GM23338 (cell line): ENCODE measurements around the gene TAP1. TPM values are rescaled to one million over a fixed set of nuclear protein-coding genes. Genes with fewer than 3 reads are reported as not detected.

Experiments
- ATAC-seq: fragments of 200-7000 bp; cut with Tn5 transposase; 3 replicates; pipeline ENCODE4 v1.9.1; 2020
- DNase-seq: peaks from one replicate; pipeline ENCODE4 v3.0.0-alpha.2; 2015; ENCODE audit warnings: low spot score
- H2AFZ ChIP-seq: fragments of 200-600 bp; sonication (generic); 2 replicates; pipeline ENCODE4 v1.8.0; 2016; ENCODE audit warnings: antibody characterized with exemption, mild to moderate bottlenecking, moderate library complexity
- H3F3A ChIP-seq: fragments of 200-600 bp; sonication (generic); replicated peaks from 2 replicates; pipeline ENCODE4 v1.8.0; 2017; ENCODE audit warnings: antibody characterized with exemption, mixed run types, low read depth
- H3K27ac ChIP-seq: fragments of 200-600 bp; sonication (generic); 2 replicates; pipeline ENCODE4 v1.6.1; 2016; ENCODE audit warnings: low read depth
- H3K27me3 ChIP-seq: fragments of 200-600 bp; sonication (generic); 2 replicates; pipeline ENCODE4 v1.8.0; 2016; ENCODE audit warnings: mild to moderate bottlenecking, mixed run types, moderate library complexity; ENCODE audit not compliant: insufficient read depth
- H3K36me3 ChIP-seq: fragments of 200-600 bp; sonication (generic); 2 replicates; pipeline ENCODE4 v1.8.0; 2016; ENCODE audit warnings: mild to moderate bottlenecking; ENCODE audit not compliant: insufficient read depth
- H3K4me1 ChIP-seq: fragments of 200-600 bp; sonication (generic); 2 replicates; pipeline ENCODE4 v1.8.0; 2016; ENCODE audit warnings: mild to moderate bottlenecking, moderate library complexity; ENCODE audit not compliant: insufficient read depth
- H3K4me2 ChIP-seq: fragments of 200-600 bp; sonication (generic); 2 replicates; pipeline ENCODE4 v1.7.1; 2017; ENCODE audit warnings: mixed run types
- H3K4me3 ChIP-seq: fragments of 200-600 bp; sonication (generic); 2 replicates; pipeline ENCODE4 v1.6.1; 2016; ENCODE audit warnings: mixed run types
- H3K79me2 ChIP-seq: fragments of 200-600 bp; sonication (generic); replicated peaks from 2 replicates; pipeline ENCODE4 v1.8.0; 2017; ENCODE audit warnings: mild to moderate bottlenecking; ENCODE audit not compliant: insufficient read depth
- H3K9me2 ChIP-seq: fragments of 200-600 bp; sonication (generic); 2 replicates; pipeline ENCODE4 v1.8.0; 2017; ENCODE audit not compliant: insufficient read depth
- H4K20me1 ChIP-seq: fragments of 200-600 bp; sonication (generic); replicated peaks from 2 replicates; pipeline ENCODE4 v1.8.0; 2017; ENCODE audit warnings: mild to moderate bottlenecking; ENCODE audit not compliant: insufficient read depth
- H3K27ac Mint-ChIP-seq: 2 replicates; pipeline ENCODE4 v1.8.0; 2020; ENCODE audit warnings: inconsistent platforms, mild to moderate bottlenecking, moderate library complexity, mixed read lengths
- H3K27me3 Mint-ChIP-seq: 3 replicates; pipeline ENCODE4 v1.8.0; 2022; ENCODE audit warnings: low read depth, mild to moderate bottlenecking, moderate library complexity, mixed read lengths, inconsistent platforms; ENCODE audit not compliant: insufficient read depth, poor library complexity
- H3K36me3 Mint-ChIP-seq: 3 replicates; pipeline ENCODE4 v1.8.0; 2021; ENCODE audit warnings: low read depth, mild to moderate bottlenecking, inconsistent platforms, moderate library complexity, mixed read lengths
- H3K4me1 Mint-ChIP-seq: 3 replicates; pipeline ENCODE4 v1.8.0; 2020; ENCODE audit warnings: mild to moderate bottlenecking, inconsistent platforms, mixed read lengths
- H3K4me3 Mint-ChIP-seq: 3 replicates; pipeline ENCODE4 v1.8.0; 2021; ENCODE audit warnings: moderate library complexity, mild to moderate bottlenecking, inconsistent platforms, mixed read lengths
- H3K9me3 Mint-ChIP-seq: 3 replicates; pipeline ENCODE4 v1.8.0; 2020; ENCODE audit warnings: moderate library complexity, mild to moderate bottlenecking, inconsistent platforms, mixed read lengths
- CREB1 ChIP-seq: fragments of 250-450 bp; sonication (Bioruptor Pico); IDR thresholded peaks from 2 replicates; pipeline ENCODE4 v1.5.0; 2020; ENCODE audit warnings: low read depth, mild to moderate bottlenecking, moderate library complexity
- EZH2 ChIP-seq: fragments of 200-600 bp; sonication (generic); IDR thresholded peaks from one replicate; pipeline ENCODE4 v1.8.0; 2017; ENCODE audit warnings: antibody characterized with exemption, mild to moderate bottlenecking, low read depth; ENCODE audit not compliant: unreplicated experiment
- EZH2phosphoT487 ChIP-seq: fragments of 200-600 bp; sonication (generic); IDR thresholded peaks from one replicate; pipeline ENCODE4 v1.8.1; 2018; ENCODE audit warnings: antibody characterized with exemption; ENCODE audit not compliant: unreplicated experiment
- JUNB ChIP-seq: IDR thresholded peaks from one replicate; pipeline ENCODE4 v1.6.1; 2016; ENCODE audit warnings: antibody characterized with exemption; ENCODE audit not compliant: unreplicated experiment
- NANOG ChIP-seq: IDR thresholded peaks from 2 replicates; pipeline ENCODE4 v1.6.1; 2016; ENCODE audit warnings: antibody characterized with exemption, borderline replicate concordance
- POLR2AphosphoS5 ChIP-seq: IDR thresholded peaks from 2 replicates; pipeline ENCODE4 v1.6.1; 2016; ENCODE audit warnings: antibody characterized with exemption, low read depth
- ZNF114 ChIP-seq: fragments of 250-450 bp; sonication (Bioruptor Pico); IDR thresholded peaks from 2 replicates; pipeline ENCODE4 v1.5.0; 2020; ENCODE audit warnings: mild to moderate bottlenecking, moderate library complexity
- ZNF331 ChIP-seq: fragments of 250-450 bp; sonication (Bioruptor Pico); IDR thresholded peaks from 2 replicates; pipeline ENCODE4 v1.5.0; 2020; ENCODE audit warnings: low read depth, mild to moderate bottlenecking, moderate library complexity
- polyA plus RNA-seq: library from polyadenylated mRNA; unstranded; fragments of >200 nt; fragmentation: Nextera tagmentation; extraction: Ambion mirVana; gene quantifications from 2 replicates; pipeline ENCODE4 v1.2.1, GENCODE V29; 2016
- total RNA-seq: library from RNA; depleted of rRNA; stranded (reverse); fragments of >200 nt; shearing (Covaris generic); gene quantifications from 2 replicates; pipeline ENCODE4 v1.2.3, GENCODE V29; 2014
- TF ChIP-seq, protein P1 (sequence below): IDR thresholded peaks from one replicate; pipeline ENCODE4 v1.6.1; 2018; ENCODE audit warnings: antibody characterized with exemption; ENCODE audit not compliant: unreplicated experiment
- TF ChIP-seq, protein P2 (sequence below): IDR thresholded peaks from 2 replicates; pipeline ENCODE4 v1.6.1; 2016; ENCODE audit warnings: antibody characterized with exemption
- TF ChIP-seq, protein P3 (sequence below): fragments of 250-450 bp; sonication (Bioruptor Pico); IDR thresholded peaks from 2 replicates; pipeline ENCODE4 v1.5.0; 2020; ENCODE audit warnings: mild to moderate bottlenecking, moderate library complexity
- TF ChIP-seq, protein P4 (sequence below), 2 experiments: fragments of 200-600 bp in 1 of 2; sonication (generic) in 1 of 2; conservative IDR thresholded peaks; 2 replicates each; pipeline versions ENCODE4 v1.5.1 to v1.6.1; 2016 to 2017; ENCODE audit warnings: antibody characterized with exemption in 2 of 2, low read depth in 2 of 2, mild to moderate bottlenecking in 2 of 2, moderate library complexity in 1 of 2

Gene TAP1
- total and polyA plus RNA-seq, 2 experiments from 2014 or later, result 13.8 to 22.0 TPM

DNA sequence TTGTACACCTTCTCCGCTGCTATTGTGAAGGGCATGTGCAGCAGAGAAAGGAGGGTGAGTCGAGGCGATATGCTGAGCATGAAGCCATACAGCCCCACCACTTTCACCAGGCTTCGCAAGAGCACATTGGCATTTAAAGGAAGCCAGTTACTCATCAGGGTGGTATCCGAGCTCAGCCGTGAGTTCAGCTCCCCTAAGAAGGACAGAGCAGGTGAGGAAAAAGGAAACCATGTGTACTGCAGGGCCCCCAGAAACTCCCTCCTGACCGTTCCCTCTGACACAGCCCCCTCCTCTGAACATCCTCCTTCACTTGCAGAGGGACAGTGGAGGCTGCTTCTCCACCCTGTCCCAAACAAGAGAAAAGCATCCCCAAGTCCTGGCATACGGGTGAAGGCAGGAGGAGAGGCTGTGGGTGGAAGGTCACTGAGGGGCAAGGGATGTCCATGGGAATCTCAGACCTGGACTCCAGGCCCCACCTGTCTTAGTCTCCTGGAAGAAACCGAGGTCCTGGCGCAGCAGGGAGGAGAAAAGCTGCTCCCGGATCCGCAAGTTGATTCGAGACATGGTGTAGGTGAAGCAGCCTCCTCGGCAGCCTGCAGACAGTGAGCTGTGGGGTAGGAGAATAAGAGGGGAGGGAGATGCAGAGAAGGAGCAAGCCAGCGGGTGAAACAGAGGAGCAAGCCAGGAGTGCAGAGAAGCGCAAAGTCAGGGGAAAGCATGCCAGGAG lies 18.2 kb downstream of the TAP1 start (continued):
- TF ChIP-seq, protein P1, sequence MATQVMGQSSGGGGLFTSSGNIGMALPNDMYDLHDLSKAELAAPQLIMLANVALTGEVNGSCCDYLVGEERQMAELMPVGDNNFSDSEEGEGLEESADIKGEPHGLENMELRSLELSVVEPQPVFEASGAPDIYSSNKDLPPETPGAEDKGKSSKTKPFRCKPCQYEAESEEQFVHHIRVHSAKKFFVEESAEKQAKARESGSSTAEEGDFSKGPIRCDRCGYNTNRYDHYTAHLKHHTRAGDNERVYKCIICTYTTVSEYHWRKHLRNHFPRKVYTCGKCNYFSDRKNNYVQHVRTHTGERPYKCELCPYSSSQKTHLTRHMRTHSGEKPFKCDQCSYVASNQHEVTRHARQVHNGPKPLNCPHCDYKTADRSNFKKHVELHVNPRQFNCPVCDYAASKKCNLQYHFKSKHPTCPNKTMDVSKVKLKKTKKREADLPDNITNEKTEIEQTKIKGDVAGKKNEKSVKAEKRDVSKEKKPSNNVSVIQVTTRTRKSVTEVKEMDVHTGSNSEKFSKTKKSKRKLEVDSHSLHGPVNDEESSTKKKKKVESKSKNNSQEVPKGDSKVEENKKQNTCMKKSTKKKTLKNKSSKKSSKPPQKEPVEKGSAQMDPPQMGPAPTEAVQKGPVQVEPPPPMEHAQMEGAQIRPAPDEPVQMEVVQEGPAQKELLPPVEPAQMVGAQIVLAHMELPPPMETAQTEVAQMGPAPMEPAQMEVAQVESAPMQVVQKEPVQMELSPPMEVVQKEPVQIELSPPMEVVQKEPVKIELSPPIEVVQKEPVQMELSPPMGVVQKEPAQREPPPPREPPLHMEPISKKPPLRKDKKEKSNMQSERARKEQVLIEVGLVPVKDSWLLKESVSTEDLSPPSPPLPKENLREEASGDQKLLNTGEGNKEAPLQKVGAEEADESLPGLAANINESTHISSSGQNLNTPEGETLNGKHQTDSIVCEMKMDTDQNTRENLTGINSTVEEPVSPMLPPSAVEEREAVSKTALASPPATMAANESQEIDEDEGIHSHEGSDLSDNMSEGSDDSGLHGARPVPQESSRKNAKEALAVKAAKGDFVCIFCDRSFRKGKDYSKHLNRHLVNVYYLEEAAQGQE, result no peak
- no peak for TF ChIP-seq ZNF114 (CRISPR knock-in tag)
- TF ChIP-seq EZH2phosphoT487, result no peak

DNA sequence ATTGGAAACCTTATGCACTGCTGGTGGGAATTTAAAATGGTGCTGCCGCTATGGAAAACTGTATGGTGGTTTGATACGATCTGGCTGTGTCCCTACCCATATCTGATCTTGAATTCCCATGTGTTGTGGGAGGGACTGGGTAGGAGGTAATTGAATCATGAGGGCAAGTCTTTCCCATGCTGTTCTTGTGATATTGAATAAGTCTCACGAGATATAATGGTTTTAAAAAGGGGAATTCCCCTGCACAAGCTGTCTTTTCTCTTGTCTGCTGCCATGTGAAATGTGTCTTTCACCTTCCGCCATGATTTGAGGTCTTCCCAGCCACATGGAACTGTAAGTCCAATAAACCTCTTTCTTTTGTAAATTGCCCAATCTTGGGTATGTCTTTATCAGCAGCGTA lies 19.8 kb downstream of the TAP1 start:
- Histone ChIP-seq H3K36me3 (no peaks in the 10 kb centered on the region), H3F3A (no peaks in the 10 kb centered on the region), H3K79me2 (no peaks in the 10 kb centered on the region), H3K4me1 (peaks cover 10% of the 10 kb centered on the region; the same call in 1 of the 2 replicates), H3K27ac (no peak overlapping the region), H3K27me3 (no peaks in the 10 kb centered on the region), H3K4me2 (no peak overlapping the region), H3K9me2 (no peaks in the 10 kb centered on the region), H2AFZ (no peak overlapping the region), H3K4me3 (no peak overlapping the region), H4K20me1 (0 out of 2 replicates have a peak, but pooled peaks cover 6% of the 10 kb centered on the region)
- H3K9me3 Mint-ChIP-seq, result no peaks in the 10 kb centered on the region
- H3K27ac Mint-ChIP-seq, result no peak overlapping the region
- peaks cover 9% of the 10 kb centered on the region for H3K36me3 Mint-ChIP-seq
- peaks cover 12% of the 10 kb centered on the region for H3K4me1 Mint-ChIP-seq
- no peak overlapping the region for H3K4me3 Mint-ChIP-seq
- peaks cover 7% of the 10 kb centered on the region for H3K27me3 Mint-ChIP-seq
- ATAC-seq (no peak), DNase-seq (no peak)
- TF ChIP-seq EZH2phosphoT487, result no peak
- TF ChIP-seq, protein P2, sequence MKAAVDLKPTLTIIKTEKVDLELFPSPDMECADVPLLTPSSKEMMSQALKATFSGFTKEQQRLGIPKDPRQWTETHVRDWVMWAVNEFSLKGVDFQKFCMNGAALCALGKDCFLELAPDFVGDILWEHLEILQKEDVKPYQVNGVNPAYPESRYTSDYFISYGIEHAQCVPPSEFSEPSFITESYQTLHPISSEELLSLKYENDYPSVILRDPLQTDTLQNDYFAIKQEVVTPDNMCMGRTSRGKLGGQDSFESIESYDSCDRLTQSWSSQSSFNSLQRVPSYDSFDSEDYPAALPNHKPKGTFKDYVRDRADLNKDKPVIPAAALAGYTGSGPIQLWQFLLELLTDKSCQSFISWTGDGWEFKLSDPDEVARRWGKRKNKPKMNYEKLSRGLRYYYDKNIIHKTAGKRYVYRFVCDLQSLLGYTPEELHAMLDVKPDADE, result no peak
- TF ChIP-seq EZH2, result no peak
- TF ChIP-seq CREB1 (CRISPR knock-in tag), result no peak
- no peak for TF ChIP-seq ZNF331 (CRISPR knock-in tag)
- no peak for TF ChIP-seq ZNF114 (CRISPR knock-in tag)
- TF ChIP-seq, protein P3, sequence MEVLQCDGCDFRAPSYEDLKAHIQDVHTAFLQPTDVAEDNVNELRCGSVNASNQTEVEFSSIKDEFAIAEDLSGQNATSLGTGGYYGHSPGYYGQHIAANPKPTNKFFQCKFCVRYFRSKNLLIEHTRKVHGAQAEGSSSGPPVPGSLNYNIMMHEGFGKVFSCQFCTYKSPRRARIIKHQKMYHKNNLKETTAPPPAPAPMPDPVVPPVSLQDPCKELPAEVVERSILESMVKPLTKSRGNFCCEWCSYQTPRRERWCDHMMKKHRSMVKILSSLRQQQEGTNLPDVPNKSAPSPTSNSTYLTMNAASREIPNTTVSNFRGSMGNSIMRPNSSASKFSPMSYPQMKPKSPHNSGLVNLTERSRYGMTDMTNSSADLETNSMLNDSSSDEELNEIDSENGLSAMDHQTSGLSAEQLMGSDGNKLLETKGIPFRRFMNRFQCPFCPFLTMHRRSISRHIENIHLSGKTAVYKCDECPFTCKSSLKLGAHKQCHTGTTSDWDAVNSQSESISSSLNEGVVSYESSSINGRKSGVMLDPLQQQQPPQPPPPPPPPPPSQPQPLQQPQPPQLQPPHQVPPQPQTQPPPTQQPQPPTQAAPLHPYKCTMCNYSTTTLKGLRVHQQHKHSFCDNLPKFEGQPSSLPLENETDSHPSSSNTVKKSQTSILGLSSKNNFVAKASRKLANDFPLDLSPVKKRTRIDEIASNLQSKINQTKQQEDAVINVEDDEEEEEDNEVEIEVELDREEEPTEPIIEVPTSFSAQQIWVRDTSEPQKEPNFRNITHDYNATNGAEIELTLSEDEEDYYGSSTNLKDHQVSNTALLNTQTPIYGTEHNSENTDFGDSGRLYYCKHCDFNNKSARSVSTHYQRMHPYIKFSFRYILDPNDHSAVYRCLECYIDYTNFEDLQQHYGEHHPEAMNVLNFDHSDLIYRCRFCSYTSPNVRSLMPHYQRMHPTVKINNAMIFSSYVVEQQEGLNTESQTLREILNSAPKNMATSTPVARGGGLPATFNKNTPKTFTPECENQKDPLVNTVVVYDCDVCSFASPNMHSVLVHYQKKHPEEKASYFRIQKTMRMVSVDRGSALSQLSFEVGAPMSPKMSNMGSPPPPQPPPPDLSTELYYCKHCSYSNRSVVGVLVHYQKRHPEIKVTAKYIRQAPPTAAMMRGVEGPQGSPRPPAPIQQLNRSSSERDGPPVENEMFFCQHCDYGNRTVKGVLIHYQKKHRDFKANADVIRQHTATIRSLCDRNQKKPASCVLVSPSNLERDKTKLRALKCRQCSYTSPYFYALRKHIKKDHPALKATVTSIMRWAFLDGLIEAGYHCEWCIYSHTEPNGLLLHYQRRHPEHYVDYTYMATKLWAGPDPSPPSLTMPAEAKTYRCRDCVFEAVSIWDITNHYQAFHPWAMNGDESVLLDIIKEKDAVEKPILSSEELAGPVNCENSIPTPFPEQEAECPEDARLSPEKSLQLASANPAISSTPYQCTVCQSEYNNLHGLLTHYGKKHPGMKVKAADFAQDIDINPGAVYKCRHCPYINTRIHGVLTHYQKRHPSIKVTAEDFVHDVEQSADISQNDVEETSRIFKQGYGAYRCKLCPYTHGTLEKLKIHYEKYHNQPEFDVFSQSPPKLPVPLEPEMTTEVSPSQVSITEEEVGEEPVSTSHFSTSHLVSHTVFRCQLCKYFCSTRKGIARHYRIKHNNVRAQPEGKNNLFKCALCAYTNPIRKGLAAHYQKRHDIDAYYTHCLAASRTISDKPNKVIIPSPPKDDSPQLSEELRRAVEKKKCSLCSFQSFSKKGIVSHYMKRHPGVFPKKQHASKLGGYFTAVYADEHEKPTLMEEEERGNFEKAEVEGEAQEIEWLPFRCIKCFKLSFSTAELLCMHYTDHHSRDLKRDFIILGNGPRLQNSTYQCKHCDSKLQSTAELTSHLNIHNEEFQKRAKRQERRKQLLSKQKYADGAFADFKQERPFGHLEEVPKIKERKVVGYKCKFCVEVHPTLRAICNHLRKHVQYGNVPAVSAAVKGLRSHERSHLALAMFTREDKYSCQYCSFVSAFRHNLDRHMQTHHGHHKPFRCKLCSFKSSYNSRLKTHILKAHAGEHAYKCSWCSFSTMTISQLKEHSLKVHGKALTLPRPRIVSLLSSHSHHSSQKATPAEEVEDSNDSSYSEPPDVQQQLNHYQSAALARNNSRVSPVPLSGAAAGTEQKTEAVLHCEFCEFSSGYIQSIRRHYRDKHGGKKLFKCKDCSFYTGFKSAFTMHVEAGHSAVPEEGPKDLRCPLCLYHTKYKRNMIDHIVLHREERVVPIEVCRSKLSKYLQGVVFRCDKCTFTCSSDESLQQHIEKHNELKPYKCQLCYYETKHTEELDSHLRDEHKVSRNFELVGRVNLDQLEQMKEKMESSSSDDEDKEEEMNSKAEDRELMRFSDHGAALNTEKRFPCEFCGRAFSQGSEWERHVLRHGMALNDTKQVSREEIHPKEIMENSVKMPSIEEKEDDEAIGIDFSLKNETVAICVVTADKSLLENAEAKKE (CRISPR knock-in tag), result no peak
- no peak for TF ChIP-seq NANOG
- TF ChIP-seq JUNB, result no peak
- TF ChIP-seq POLR2AphosphoS5, result no peak
- TF ChIP-seq, protein P4, sequence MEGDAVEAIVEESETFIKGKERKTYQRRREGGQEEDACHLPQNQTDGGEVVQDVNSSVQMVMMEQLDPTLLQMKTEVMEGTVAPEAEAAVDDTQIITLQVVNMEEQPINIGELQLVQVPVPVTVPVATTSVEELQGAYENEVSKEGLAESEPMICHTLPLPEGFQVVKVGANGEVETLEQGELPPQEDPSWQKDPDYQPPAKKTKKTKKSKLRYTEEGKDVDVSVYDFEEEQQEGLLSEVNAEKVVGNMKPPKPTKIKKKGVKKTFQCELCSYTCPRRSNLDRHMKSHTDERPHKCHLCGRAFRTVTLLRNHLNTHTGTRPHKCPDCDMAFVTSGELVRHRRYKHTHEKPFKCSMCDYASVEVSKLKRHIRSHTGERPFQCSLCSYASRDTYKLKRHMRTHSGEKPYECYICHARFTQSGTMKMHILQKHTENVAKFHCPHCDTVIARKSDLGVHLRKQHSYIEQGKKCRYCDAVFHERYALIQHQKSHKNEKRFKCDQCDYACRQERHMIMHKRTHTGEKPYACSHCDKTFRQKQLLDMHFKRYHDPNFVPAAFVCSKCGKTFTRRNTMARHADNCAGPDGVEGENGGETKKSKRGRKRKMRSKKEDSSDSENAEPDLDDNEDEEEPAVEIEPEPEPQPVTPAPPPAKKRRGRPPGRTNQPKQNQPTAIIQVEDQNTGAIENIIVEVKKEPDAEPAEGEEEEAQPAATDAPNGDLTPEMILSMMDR (conservative IDR thresholded peaks at IDR 0.05; ENCODE audit: low read depth in 2 of 2), result no peak
